Measurements from ENCODE around the gene PRICKLE2. TPM values are rescaled to one million over a fixed set of nuclear protein-coding genes. Genes with fewer than 3 reads are reported as not detected.

Gene PRICKLE2
- total and polyA plus RNA-seq, 2 donors (not counting 1 experiment from before 2014, with no cell fraction given): 14.1 to 29.4 TPM

- H3K9ac ChIP-seq (ENCODE audit: insufficient read depth, low read length): no peak overlapping the region
- H3K4me1 ChIP-seq (ENCODE audit: control insufficient read depth, extremely low read depth, insufficient read depth, low read length): no peaks in the 10 kb centered on the region
- no peak for DNase-seq (ENCODE audit: low read depth in 2 of 2)
- no peak overlapping the region for H3K4me3 ChIP-seq (replicated peaks in 1 of 4; ENCODE audit: control extremely low read depth in 1 of 4, insufficient read depth in 1 of 4, low read depth in 3 of 4, low read length in 4 of 4)
- H2AFZ ChIP-seq (ENCODE audit: low read length): no peak overlapping the region
- H3K79me2 ChIP-seq (ENCODE audit: control insufficient read depth, insufficient read depth, low read length): no peaks in the 10 kb centered on the region
- TF ChIP-seq EZH2 (IDR thresholded peaks at IDR 0.05; ENCODE audit: low read length, missing control alignments) (no peak), CTCF (conservative IDR thresholded peaks at IDR 0.05 in 1 of 2, IDR thresholded peaks at IDR 0.05 in 1 of 2; ENCODE audit: low read depth in 1 of 2, low read length in 2 of 2) (no peak)
- no peak overlapping the region for H3K27ac ChIP-seq (ENCODE audit: insufficient read depth, low read length)
- H3K36me3 ChIP-seq (ENCODE audit: control insufficient read depth, insufficient read depth, low read length): no peaks in the 10 kb centered on the region
- H4K20me1 ChIP-seq (ENCODE audit: control insufficient read depth, extremely low read depth, insufficient read depth, low read length): no peaks in the 10 kb centered on the region
- no peak overlapping the region for H3K4me2 ChIP-seq (ENCODE audit: extremely low read depth, insufficient read depth, low read length)
- H3K9me3 ChIP-seq (ENCODE audit: control insufficient read depth, insufficient read depth, low read depth, low read length): no peaks in the 10 kb centered on the region
- H3K27me3 ChIP-seq (ENCODE audit: control insufficient read depth, insufficient read depth, low read length): no peaks in the 10 kb centered on the region
These were observed 46.8 kb downstream of the PRICKLE2 start for GRCh38 chr3:64178419-64178818.

GRCh38 chr3:64176461-64176996 is 48.7 kb downstream of the PRICKLE2 start:
- Histone ChIP-seq H3K4me1 (ENCODE audit: control insufficient read depth, extremely low read depth, insufficient read depth, low read length) (no peaks in the 10 kb centered on the region), H3K4me3 (replicated peaks in 1 of 4; ENCODE audit: control extremely low read depth in 1 of 4, insufficient read depth in 1 of 4, low read depth in 3 of 4, low read length in 4 of 4) (no peak overlapping the region), H3K9ac (ENCODE audit: insufficient read depth, low read length) (no peak overlapping the region), H2AFZ (ENCODE audit: low read length) (no peak overlapping the region), H3K27ac (ENCODE audit: insufficient read depth, low read length) (no peak overlapping the region), H3K9me3 (ENCODE audit: control insufficient read depth, insufficient read depth, low read depth, low read length) (no peaks in the 10 kb centered on the region), H3K4me2 (ENCODE audit: extremely low read depth, insufficient read depth, low read length) (no peak overlapping the region), H3K79me2 (ENCODE audit: control insufficient read depth, insufficient read depth, low read length) (no peaks in the 10 kb centered on the region), H3K36me3 (ENCODE audit: control insufficient read depth, insufficient read depth, low read length) (no peaks in the 10 kb centered on the region), H3K27me3 (ENCODE audit: control insufficient read depth, insufficient read depth, low read length) (no peaks in the 10 kb centered on the region), H4K20me1 (ENCODE audit: control insufficient read depth, extremely low read depth, insufficient read depth, low read length) (no peaks in the 10 kb centered on the region)
- TF ChIP-seq EZH2 (IDR thresholded peaks at IDR 0.05; ENCODE audit: low read length, missing control alignments): no peak
- TF ChIP-seq CTCF (conservative IDR thresholded peaks at IDR 0.05 in 1 of 2, IDR thresholded peaks at IDR 0.05 in 1 of 2; ENCODE audit: low read depth in 1 of 2, low read length in 2 of 2): no peak
- DNase-seq (ENCODE audit: low read depth in 2 of 2): peak in 1 of 2 donors; percentile 65

- no peak overlapping the region for H2AFZ ChIP-seq (ENCODE audit: low read length)
- no peak for DNase-seq (ENCODE audit: low read depth in 2 of 2)
- no peak overlapping the region for H3K4me2 ChIP-seq (ENCODE audit: extremely low read depth, insufficient read depth, low read length)
- H3K27ac ChIP-seq (ENCODE audit: insufficient read depth, low read length): no peak overlapping the region
- H3K79me2 ChIP-seq (ENCODE audit: control insufficient read depth, insufficient read depth, low read length): no peaks in the 10 kb centered on the region
- no peak for TF ChIP-seq CTCF (conservative IDR thresholded peaks at IDR 0.05 in 1 of 2, IDR thresholded peaks at IDR 0.05 in 1 of 2; ENCODE audit: low read depth in 1 of 2, low read length in 2 of 2)
- no peak for TF ChIP-seq EZH2 (IDR thresholded peaks at IDR 0.05; ENCODE audit: low read length, missing control alignments)
- no peak overlapping the region for H3K4me3 ChIP-seq (replicated peaks in 1 of 4; ENCODE audit: control extremely low read depth in 1 of 4, insufficient read depth in 1 of 4, low read depth in 3 of 4, low read length in 4 of 4)
- H4K20me1 ChIP-seq (ENCODE audit: control insufficient read depth, extremely low read depth, insufficient read depth, low read length): no peaks in the 10 kb centered on the region
- no peaks in the 10 kb centered on the region for H3K27me3 ChIP-seq (ENCODE audit: control insufficient read depth, insufficient read depth, low read length)
- no peaks in the 10 kb centered on the region for H3K36me3 ChIP-seq (ENCODE audit: control insufficient read depth, insufficient read depth, low read length)
- no peaks in the 10 kb centered on the region for H3K9me3 ChIP-seq (ENCODE audit: control insufficient read depth, insufficient read depth, low read depth, low read length)
- no peak overlapping the region for H3K9ac ChIP-seq (ENCODE audit: insufficient read depth, low read length)
- H3K4me1 ChIP-seq (ENCODE audit: control insufficient read depth, extremely low read depth, insufficient read depth, low read length): no peaks in the 10 kb centered on the region
These were observed 50.9 kb downstream of the PRICKLE2 start for GRCh38 chr3:64174328-64174727.
